GM19468 (cell line): Measurements from ENCODE around the gene PLIN4.

Experiments
- ATAC-seq: cut with Tn5 transposase; IDR thresholded peaks from one replicate; pipeline ENCODE4 v1.9.1; 2021; ENCODE audit warnings: mild to moderate bottlenecking, moderate library complexity, moderate number of reproducible peaks; ENCODE audit not compliant: unreplicated experiment; ENCODE audit errors: extremely low read depth

Gene PLIN4

DNA sequence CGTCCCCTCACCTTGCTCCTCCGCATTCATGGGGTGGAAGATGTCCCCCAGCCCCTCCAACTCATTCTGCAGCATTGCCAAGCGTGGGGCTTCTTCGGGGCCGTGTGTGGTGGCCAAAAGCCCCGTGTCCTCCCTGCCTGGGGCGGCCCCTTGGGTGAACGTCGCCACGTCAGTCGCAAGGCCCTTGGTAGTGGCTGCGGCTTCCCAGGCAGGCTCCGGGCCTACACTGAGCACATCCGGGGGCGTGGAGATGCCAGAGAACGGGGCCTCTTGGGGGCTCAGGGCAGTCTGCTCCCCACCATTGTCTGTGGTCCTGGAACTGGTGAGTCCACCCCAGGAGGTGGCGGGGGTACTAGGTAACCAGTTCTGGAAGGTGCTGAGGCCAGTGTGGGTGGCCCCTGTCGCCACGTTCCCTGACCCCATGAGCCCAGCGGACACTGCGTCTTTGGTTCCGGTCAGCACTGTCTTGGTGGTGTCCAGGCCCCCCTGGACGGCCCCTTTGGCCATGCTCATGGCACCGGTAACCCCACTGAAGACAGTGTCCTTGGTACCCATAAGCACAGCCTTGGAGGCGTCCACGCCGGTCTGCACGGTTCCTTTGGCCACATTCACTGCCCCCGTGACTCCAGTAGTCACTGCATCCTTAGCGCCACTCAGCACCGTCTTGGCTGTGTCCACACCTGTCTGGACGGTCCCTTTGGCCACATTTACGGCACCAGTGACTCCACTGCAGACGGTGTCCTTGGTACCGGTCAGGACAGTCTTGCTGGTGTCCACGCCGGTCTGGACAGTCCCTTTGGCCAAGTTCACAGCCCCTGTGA lies 7.6 kb downstream of the PLIN4 start:
- no peak for ATAC-seq

DNA sequence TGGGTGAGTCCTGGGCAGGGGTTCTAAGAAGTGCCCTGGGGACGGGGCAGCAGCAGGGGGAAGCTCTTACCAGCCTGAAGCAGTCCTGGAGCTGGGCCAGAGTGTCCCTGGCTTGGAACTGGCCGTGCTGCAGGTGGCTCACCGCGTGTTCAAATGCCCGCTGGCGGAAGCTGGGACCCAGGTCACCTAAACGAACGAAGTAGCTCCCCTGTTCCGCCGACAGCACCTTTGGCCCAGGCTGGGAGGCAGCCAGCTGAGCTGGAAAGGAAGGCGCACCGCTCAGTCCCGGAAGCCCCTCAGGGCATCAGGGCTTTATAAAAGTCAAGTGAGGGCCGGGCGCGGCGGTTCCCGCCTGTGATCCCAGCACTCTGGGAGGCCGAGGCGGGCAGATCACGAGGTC lies 9.6 kb downstream of the PLIN4 start:
- no peak for ATAC-seq

- no peak for ATAC-seq
Measured at GRCh38 chr19:4507804-4508203, 10.5 kb downstream of the PLIN4 start.

- no peak for ATAC-seq
Measured at GRCh38 chr19:4507150-4507452, 11.2 kb downstream of the PLIN4 start.

GRCh38 chr19:4506449-4507149 lies 11.7 kb downstream of the PLIN4 start:
- no peak for ATAC-seq

GRCh38 chr19:4505570-4506448 lies 12.5 kb downstream of the PLIN4 start:
- no peak for ATAC-seq

GRCh38 chr19:4504891-4505569 lies 13.3 kb downstream of the PLIN4 start:
- ATAC-seq = no peak

GRCh38 chr19:4504297-4504701 lies 14.0 kb downstream of the PLIN4 start:
- ATAC-seq = no peak

- ATAC-seq = no peak
Measured at GRCh38 chr19:4503825-4504170, 14.5 kb downstream of the PLIN4 start.

DNA sequence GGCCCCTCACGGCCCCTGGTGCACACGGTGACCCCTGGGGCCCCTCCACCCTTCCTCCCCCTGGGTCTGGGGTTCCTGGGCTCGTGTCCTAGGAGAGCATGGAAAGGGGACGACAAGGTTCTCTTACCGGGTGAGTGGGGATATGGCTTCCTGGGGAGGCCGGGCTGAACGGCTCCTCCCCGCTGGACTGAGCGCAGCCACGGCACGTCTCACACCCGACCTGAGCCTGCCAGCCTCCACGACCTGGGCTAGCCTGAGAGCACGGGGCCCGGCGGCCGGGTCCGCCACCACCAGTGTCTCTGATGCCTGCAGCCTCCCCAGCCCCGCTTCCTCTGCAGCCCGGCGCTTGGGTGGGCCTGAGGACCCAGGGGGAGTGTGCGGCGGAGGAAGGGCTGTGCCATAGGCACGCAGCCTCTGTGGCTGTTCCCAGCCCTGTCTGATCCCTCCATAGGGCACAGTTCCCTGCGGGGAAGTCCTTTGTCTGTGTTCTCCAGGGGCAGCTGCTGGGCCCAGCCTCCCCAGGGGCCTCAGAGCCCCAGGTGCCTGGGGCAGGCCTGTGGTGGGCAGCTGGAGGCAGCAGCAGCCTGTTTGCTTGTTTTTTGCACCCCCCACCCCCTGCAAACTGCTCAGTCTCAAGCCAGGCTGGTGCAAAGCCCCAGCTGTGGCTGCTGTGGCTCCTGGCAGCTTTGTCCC lies 15.0 kb downstream of the PLIN4 start:
- ATAC-seq = no peak

- ATAC-seq = no peak
Measured at GRCh38 chr19:4502282-4503131, 15.8 kb downstream of the PLIN4 start.

- ATAC-seq = no peak
Measured at GRCh38 chr19:4501691-4502090, 16.6 kb downstream of the PLIN4 start.

GRCh38 chr19:4500841-4501591 lies 17.3 kb downstream of the PLIN4 start:
- ATAC-seq = no peak

DNA sequence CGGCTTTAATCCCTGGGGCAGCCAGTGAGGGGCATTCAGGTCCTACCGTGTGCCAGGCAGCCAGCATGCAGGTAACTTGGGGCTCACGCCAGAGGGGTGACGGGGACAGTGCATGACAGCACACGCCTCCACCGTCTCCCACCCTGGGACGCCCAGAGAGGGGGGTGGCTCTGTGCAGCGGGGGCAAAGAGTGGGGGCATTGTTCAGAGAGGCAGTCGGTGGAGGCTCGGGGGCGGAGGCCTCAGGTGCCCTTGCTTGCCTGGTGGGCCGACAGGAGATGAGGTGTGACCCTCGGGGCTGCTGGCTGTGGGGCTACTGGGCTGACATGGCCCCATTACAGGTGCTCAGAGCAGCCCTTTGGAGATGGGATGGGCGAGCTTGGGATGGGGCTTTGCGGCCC lies 18.4 kb downstream of the PLIN4 start:
- no peak for ATAC-seq

GRCh38 chr19:4499318-4499717 lies 19.0 kb downstream of the PLIN4 start:
- no peak for ATAC-seq

- ATAC-seq = no peak
Measured at GRCh38 chr19:4498694-4499093, 19.6 kb downstream of the PLIN4 start.

DNA sequence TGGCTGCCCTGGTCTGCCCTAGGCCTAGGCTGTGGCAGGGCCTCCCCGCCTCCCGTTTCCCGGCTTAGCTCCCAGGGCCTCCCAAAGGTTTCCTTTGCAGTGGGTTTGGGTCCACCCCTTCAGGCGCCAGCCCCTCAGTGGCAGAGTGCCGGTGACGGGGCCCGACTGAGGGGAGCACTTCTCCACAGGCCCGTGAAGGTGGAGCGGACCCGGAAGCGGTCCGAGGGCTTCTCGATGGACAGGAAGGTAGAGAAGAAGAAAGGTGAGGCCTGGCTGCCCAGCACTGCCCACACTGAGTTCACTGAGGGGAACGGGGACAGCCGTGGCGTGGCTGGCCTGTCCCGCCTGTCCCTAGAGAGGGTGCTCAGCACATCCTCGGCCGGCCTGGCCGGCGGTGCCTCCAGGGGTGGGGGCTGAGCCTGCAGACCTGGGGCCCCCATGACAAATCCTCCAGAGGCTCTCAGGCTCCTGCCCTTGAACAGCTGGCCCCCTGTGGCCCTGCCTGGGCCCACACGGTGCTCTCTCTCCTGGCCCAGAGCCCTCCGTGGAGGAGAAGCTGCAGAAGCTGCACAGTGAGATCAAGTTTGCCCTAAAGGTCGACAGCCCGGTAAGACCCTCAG lies 20.4 kb downstream of the PLIN4 start:
- no peak for ATAC-seq

GRCh38 chr19:4496304-4496703 lies 22.0 kb downstream of the PLIN4 start:
- no peak for ATAC-seq
